ENCODE data around the gene IL26.
"Not testable (repeated sequence)": the region's sequence is repeated elsewhere in the genome, so short reads cannot be mapped to it uniquely, and the experiment has no call there.

Gene IL26

DNA sequence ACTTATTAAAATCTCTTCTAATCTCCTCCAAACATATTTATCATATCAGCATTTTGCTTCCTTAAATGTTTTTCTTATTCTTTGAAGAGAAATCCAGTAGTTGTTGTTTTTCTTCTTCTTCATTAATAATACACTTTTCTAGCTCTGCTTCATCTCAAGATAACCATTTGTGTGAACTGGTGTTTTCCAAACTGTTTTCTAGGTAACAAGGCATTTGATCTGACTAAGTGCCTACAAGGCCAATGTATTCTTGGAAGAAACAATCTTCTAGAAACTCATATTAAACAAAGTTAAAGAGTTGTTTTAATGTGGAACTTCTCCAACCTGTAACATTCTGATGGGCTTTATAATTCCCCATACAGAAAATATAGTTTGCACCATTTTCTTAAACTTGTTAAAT is 35.3 kb downstream of the IL26 start:
- DNase-seq: no peak

DNA sequence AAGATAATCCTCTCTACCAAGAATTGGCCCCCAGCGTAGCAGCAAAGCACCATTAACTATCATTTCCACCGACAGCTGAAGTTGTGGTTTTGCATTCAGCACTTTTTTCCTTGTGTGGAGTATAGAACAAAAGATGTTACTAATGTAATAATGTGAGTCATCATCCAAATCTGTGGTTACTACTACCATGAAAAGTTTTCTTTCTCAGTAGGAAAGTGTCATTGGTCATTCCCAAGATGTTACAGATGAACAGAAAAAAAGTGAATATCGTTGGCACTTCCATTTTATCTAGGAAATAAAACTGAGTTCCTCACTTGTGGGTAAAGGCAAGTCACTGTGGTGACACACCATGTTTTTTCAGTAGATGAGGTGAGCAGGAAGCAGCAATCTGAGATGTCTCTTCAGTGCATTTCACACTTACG is 35.8 kb downstream of the IL26 start:
- peak; percentile 82 for DNase-seq

GRCh38 chr12:68185598-68185997 is 40.0 kb downstream of the IL26 start:
- no peak for DNase-seq

DNA sequence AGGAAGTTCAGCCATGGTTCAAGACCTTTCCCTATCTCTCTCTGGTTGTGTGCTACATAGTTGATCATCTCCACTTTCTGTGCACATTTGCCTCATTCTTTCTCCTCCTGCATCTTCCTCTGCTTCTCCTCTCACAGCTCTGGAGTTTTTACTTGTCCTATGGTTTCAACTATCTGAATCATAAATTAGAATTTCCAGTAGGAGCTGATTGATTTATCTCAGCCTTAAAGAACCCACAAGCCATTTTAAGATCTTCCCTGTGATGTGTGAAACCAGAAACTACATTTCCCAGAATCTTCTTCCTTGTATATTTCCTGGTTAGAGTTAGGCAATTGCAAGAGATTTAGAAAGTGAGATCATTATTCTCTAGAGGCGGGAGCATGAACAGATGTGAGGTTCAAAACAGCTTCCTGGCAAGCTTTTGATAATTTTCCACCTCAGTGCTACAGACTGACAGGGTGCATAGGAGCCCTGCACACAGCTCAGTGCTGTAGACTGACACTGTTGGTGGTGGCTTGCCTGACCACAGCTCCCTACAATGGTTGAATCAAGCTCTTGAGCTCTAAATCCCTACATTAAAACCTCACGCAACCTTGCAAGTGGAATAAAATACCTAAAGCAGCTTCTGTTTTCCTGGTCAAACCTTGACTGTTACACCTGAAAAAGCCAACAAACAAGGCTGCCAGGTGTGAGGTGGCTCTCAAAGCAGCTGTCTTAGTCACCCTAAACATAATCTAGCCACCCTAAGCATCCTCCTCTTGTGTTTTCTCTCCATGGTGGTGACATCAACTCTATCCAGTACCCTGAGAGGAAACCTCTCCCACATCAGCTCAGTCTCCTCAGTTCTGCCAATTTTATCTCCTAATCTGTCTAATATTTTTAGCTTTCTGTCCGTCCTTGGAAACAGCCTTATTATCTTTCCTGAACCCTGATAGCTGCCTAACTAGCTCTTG is 44.5 kb downstream of the IL26 start:
- DNase-seq: peak; percentile 28

DNA sequence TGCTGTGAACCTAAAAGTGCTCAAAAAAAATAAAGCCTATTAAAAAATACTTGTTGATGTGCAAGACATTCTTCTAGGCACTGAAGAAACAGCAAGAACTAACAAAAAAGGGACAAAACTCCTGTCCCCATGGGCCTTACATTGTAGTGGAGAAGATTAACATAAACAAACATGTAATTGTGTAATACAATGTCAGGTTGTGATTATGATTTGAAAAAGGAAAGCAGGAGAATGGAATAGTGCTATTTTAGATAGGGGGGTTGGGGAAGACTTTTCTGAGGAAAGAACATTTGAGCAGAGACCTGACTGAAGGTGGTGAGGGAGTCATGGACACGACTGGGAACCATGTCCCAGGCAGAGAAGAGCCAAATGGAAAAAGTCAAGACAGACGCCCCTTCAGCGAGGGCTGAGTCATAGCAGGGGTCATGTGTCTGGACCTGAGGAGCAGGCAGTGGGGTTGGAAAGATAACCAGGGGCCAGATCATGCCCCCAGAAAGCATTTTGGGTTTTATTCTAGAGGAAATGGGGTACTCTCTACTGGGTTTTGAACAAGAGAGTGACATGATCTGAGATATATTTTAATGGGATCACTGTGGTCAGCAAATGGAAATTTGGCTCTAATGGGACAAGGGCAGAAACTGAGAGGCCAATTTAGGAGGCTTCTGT is 46.7 kb downstream of the IL26 start:
- DNase-seq: no peak

GRCh38 chr12:68178184-68178583 is 47.4 kb downstream of the IL26 start:
- no peak for DNase-seq

DNA sequence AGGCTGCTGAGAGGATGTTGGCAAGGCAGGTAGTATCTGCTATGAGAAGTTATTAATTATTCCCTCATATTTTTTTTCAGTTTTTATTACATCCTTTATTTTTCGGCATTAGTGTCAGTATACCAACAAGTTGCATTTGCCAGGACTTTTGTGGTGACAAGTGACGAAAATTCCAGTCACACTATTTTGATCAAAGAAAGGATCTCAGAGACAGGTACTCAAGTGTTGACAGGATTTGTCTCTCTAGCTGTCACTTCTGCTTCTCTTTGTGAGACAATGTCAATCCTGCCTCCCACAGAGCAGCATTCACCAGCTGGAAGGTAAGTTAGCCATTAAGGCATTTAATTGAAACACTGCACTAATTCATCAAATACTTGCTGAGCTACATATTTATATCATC is 48.0 kb downstream of the IL26 start:
- no peak for DNase-seq

GRCh38 chr12:68176257-68176656 is 49.4 kb downstream of the IL26 start:
- DNase-seq: no peak

- no peak for DNase-seq
Measured at GRCh38 chr12:68175557-68176061, 50.0 kb downstream of the IL26 start.

DNA sequence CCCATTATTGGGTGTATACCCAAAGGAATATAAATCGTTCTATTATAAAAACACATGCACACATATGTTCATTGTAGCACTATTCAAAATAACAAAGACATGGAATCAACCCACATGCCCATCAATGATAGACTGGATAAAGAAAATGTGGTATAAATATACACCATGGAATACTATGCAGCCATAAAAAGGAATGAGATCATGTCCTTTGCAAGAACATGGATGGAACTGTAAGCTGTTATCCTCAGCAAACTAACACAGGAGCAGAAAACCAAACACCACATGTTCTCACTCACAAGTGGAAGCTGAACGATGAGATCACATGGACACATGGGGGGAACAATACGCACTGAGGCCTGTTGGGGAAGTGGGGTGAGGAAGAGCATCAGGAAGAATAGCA is 50.8 kb downstream of the IL26 start:
- DNase-seq: not testable (repeated sequence)

DNA sequence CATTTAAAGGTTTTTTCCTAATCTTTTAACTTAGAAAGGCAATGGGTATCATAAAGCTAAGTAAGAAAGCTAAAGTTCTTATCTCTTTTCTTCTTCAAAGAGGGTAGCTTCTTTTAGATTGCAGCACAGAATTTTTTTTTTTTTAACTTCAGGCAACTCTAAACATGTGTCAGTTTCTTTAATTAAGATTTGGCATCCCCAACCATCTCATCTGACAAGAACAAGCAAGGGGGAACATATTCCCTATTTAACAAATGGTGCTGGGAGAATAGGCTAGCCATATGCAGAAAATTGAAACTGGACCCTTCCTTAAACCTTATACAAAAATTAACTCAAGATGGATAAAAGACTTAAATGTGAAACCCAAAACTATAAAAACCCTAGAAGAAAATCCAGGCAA is 51.8 kb downstream of the IL26 start:
- no peak for DNase-seq

DNA sequence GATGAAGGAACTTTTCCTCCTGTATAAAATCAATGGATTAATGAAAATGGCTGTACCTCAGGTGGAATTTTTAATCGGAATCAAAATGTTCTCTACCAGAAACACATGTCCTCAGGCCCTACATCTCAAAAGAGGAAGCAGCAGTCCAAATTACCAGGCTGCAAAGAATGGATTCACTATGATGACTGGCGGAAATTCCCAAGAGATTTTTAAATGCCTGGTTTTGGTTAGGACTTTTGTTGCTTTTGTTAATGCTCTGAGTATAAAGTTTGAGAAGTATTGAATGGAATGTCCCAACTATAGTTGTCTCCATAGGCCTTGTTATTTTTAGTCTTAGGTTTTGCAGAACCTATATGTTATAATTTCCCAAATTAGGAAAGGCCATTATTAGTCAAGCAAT is 54.9 kb downstream of the IL26 start:
- no peak for DNase-seq

DNA sequence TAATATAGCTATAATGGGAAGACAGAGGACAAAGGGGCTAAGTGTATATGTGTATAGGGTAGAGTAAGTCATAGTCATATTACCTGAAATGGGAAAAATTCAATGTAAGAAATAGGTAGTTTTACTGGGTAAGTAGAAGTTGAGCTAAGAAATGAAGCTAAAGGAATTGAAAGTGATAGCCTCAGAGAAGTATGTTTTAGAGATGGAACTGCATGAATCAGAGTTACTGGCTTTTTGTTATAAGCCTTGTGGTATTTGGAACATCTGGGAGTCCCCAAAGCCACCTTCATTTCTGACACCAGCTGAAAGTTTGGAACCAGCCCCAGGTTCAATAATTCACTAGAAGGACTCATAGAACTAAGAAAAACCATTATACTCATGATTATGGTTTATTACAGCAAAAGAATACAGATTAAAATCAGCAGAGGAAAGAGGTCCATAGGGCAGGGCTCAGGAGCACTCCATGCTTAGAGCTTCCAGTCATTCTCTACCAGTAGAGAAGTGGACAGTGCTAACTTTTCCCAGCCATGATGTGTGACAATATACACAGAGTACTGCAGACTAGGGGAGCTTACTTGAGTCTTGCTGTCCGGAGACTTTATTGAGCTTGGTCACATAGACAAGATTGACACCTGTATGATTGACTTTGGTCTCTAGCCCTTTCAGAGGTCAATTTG is 56.3 kb downstream of the IL26 start:
- no peak for DNase-seq

- DNase-seq: no peak
Measured at GRCh38 chr12:68166317-68166831, 59.2 kb downstream of the IL26 start.

DNA sequence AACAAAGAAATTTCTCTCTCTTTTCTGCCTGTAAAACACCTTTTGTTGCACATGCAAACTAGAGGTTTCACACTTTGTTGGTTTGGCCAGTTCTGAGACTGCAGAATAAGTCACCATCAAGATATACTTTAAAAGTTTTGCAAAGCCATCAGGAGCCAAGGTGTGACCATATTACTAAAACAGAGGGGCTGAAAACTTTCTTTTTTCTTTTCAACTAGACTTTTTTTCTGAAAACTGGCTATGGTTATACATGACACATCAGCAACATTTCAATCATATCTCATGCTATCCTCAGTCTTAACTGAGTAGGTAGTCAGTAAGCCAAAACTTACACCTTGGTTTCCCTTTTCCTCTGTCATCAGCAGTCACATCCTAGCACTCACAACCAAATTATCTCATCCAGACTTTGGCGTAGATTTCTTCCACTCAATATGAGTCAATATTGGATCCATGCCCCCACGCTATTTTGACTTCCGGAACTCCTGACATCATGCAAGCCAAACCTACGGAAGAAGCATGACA is 62.0 kb downstream of the IL26 start:
- no peak for DNase-seq

GRCh38 chr12:68162374-68162773 is 63.2 kb downstream of the IL26 start:
- no peak for DNase-seq

GRCh38 chr12:68159681-68160304 is 65.8 kb downstream of the IL26 start, which contains the start of gene IFNG:
Gene IFNG (minus strand): TSS chr12:68159740. CDS start chr12:68159615, 125 bp downstream.
- DNase-seq: no peak

- DNase-seq: peak; percentile 12
Measured at GRCh38 chr12:68158432-68158831, 67.2 kb downstream of the IL26 start.

DNA sequence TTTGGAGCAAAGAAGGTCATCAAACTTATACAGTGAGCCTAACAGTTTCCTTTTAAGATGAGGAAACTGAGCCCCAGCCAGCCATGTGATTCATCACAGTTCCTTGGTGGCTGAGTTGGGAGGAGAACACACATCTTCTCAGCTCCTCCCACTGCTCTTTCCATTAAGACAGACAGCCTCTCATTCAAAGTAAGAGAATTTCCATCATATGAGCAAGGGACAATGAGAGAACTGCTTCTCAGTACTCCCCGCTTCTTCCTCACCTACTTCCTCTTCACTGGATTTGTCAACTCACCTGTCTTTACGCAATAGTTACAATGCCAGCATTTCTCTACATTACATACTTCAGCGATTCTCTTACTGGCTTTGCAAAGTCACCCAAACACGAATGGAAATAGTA is 68.2 kb downstream of the IL26 start:
- DNase-seq: no peak

- no peak for DNase-seq
Measured at GRCh38 chr12:68156636-68157035, 69.0 kb downstream of the IL26 start.

DNA sequence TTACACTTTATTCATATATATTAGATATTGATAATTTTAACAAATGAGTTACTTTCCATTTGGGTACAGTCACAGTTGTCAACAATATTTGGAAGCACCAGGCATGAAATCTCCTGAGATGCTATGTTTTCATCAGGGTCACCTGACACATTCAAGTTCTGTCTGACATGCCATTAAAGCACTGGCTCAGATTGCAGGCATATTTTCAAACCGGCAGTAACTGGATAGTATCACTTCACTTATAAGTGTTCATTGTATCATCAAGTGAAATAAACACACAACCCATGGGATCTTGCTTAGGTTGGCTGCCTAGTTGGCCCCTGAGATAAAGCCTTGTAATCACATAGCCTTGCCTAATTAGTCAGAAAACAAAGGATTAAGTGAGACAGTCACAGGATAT is 70.8 kb downstream of the IL26 start:
- no peak for DNase-seq
